ENCODE data around the gene FMR1NB. TPM values are rescaled to one million over a fixed set of nuclear protein-coding genes. Genes with fewer than 3 reads are reported as not detected.
A peak's percentile ranks its signal among the peaks of the same experiment; 100 is the strongest.

Gene FMR1NB
- total RNA-seq, result not detected
- long read RNA-seq, result 0 reads

GRCh38 chrX:147981038-147981752, at the start of gene FMR1NB:
Gene FMR1NB, plus strand, starts transcription at chrX:147981337. Its CDS starts 66 bp downstream, at chrX:147981403.
- intact Hi-C loops (cut with DNase I), result no loop called here
- ATAC-seq (no peak), DNase-seq (no peak)

GRCh38 chrX:147933815-147934214, 47.3 kb upstream of the FMR1NB start:
- DNase-seq (no peak), ATAC-seq (no peak)
- intact Hi-C loops (cut with DNase I), result no loop called here

DNA sequence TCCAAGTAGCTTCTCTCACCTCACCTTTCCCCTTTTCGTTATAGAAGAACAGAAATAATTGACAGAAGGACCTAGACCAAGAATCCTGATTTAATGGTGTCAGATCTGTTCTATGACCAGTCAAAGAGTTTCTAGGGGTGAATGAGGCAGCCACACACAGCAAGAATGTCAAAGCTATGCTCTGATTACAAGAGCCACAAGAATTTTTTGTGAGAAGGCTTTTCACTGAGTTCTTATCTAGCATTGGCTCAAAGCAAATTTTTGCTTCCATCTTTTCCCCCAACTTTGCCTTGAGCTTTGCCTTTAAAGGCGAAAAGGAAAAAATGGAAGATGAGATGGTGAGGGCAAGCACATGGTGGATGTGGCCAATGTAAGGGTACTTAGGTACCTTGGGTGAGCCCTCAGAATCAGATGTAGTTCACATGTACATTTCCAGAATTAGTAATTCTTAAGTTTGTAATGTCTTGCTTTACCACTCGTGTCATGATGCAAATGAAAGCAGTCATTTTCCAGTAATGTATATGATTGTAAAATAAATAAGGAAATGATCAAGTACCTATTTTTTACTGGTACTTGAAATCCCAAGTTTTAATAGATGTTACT, 45.9 kb upstream of the FMR1NB start:
- DNase-seq, result no peak
- no peak for ATAC-seq
- intact Hi-C loops (cut with DNase I), result no loop called here

DNA sequence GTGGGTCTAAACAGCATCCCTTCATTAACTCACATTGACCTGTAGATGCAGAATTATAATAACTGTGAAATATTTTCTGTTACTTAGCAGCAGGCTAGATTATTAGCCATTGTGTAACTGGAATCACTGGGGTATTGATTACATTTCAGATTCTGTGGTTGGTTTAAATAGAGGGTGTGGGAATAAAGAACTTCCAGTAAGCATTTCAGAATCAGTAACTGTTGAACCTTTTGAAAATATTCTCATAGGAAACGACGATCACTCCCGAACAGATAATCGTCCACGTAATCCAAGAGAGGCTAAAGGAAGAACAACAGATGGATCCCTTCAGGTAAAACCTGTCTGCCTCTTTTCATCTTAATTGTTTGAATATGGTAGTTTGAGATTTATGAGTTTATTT, 35.9 kb upstream of the FMR1NB start:
- intact Hi-C loops (cut with DNase I), result no loop called here
- DNase-seq (no peak), ATAC-seq (no peak)

DNA sequence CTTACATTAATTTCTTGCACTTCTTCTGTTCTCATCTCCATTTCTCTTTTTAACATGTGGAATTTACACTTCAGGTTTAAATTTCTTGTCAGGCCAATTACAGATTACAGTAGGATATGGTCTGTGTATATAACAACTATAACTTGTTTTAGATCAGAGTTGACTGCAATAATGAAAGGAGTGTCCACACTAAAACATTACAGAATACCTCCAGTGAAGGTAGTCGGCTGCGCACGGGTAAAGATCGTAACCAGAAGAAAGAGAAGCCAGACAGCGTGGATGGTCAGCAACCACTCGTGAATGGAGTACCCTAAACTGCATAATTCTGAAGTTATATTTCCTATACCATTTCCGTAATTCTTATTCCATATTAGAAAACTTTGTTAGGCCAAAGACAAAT, 32.6 kb upstream of the FMR1NB start:
- DNase-seq (no peak), ATAC-seq (no peak)
- intact Hi-C loops (cut with DNase I), result no loop called here

- DNase-seq (no peak), ATAC-seq (no peak)
- intact Hi-C loops (cut with DNase I), result no loop called here
Observed at GRCh38 chrX:147950352-147950751, 30.8 kb upstream of the FMR1NB start.

DNA sequence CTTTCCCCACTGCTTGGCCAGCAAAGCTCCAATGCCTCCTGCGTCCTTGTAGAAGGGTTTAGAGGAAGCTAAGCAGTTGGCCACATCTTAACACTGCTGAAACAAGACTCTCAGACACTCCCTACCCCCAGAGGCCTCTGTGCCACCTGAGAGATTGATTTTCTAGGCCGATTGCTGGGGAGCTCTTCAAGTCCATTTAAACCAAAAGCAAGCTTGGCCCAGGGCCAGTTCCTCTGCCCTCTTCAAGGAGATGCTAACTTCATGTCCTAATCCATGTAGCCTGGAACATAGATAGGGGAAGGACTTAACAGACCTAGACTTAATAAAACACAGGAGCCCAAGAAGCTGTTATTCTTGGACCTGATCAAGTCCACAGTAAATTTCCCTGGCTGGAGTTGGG, 27.2 kb upstream of the FMR1NB start:
- intact Hi-C loops (cut with DNase I), result no loop called here
- ATAC-seq, result no peak
- peak; percentile 23 for DNase-seq

DNA sequence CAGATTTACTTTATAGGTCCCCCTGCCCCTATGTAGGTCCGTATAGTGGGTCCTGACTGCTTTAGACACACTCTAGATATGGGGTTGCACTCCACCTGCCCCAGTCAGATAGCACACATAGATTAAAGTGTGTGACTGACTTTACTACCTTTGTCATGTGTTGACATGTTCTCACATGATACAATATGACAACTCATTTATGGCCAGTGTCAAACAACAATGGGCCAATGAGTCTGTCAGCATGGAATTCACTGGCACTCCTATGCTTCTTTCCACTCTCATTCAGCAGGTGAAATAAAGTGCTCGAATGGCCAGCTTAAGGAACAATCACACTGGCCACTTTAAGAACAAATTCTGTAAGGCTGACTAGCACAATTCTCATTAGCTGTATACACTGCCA, 23.8 kb upstream of the FMR1NB start:
- no peak for DNase-seq
- no peak for ATAC-seq
- intact Hi-C loops (cut with DNase I), result no loop called here

GRCh38 chrX:147958291-147958690, 22.8 kb upstream of the FMR1NB start:
- intact Hi-C loops (cut with DNase I), result no loop called here
- DNase-seq (no peak), ATAC-seq (no peak)

DNA sequence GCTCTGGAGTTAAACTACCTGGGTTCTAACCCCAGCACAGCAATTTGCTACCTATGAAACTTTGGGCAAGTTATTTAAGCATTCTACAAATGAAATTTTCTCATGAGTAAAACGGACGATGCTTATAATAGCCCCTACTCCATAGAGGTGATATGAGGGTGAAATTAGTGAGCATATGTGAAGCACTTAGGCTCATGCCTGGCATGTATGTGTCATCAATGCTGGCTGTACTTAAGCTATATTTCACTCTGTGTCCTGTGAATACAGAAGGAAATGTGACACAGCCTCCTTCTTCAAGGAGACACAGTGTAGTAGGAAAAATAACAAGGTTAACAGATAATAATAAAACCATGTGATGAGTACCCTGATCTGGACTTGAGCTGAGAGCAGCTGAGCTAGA, 20.4 kb upstream of the FMR1NB start:
- no peak for DNase-seq
- ATAC-seq, result no peak
- intact Hi-C loops (cut with DNase I), result no loop called here

- DNase-seq (no peak), ATAC-seq (no peak)
- intact Hi-C loops (cut with DNase I), result no loop called here
Observed at GRCh38 chrX:147962476-147962875, 18.7 kb upstream of the FMR1NB start.

DNA sequence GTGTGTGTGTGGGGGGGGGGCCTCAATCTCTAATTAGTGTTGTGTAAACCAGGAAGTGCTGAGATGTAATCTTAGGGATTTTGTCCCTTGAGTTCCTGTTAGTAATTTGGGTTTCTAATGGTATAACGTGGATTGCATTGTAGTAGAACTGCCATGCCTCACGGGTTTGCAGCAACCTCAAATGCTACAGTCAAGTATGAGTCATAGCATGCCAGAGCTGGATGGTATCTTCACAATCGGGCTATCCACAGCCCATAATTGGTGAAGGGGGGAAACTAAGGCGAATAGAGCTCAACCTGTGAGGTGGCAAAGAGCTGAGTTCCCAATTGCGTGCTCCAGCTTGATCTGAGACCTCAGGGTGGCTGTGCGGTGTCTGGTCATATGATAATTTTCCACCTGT, 2.2 kb upstream of the FMR1NB start:
- intact Hi-C loops (cut with DNase I), result no loop called here
- ATAC-seq (no peak), DNase-seq (no peak)

DNA sequence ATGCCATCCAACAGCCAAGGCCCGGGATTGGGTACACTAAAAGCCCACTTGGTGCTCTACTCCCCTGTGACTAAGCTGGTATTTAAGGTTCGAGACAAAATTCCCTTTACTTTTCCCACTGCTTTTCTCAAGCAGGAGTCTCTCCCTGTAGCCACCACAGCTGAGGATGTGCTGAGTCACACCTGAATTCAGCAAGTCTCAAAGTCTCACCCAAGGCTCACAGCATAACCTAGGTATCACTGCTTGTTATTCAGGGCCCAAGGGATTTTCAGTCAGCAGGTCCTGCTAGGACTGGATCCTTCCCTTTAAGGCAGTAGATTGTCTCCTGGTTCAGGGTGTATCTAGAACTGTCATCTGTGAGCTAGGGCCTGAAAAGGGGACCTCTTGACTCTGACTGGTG, 39.2 kb downstream of the FMR1NB start:
- DNase-seq (no peak), ATAC-seq (no peak)
- intact Hi-C loops (cut with DNase I), result no loop called here

DNA sequence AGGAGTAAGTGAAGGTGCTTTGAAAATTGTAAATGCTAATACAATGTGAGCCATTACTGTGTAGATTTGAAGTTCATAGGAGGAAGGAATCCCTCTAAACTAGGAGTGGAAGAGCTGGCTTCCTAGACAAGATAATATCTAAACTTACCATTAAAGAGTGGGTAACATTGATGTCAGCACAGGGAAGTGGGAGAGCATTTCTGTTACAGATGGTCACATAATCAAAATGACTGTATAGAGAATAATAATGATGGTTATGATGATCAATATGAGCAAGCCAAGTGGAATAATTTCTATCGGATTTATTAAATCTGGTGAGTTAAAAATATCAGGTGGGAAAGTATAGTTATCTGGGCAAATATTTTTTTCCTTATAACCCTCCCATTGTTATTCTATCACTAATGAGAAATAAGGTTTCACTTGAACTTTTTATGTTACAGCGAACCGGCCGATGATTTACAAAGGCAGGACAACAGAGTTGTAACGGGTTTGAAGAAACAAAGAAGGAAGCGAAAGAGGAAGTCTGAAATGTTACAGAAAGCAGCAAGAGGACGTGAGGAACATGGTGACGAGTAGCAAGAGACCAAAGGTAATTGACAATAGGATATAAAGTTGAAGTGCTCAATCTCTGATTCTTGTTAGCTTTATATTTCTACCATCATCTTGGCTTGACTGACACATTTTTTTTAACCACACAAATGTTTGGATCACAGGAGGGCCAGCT, 43.5 kb downstream of the FMR1NB start:
- no peak for DNase-seq
- intact Hi-C loops (cut with DNase I), result no loop called here
- no peak for ATAC-seq

DNA sequence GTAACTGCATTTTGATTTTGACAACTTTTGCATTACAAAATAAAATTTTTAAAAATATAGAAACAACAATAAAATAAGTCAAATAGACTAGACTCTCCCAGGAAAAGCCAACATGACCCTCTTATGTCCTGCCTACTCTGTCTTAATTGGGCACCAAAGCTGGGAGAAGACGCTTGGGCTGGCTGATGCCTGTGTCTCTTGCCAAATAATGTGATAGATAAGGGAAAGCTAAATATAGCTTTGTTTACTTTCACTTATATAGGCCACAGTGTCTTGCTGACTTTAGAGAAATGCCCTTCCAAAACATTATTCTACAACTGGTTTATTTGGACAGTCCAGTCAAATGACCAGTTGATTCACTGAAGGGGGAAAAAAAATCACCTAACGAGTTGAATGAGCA, 54.2 kb downstream of the FMR1NB start:
- peak; percentile 59 to 92 for ATAC-seq
- intact Hi-C loops (cut with DNase I), result no loop called here
- DNase-seq, result no peak

DNA sequence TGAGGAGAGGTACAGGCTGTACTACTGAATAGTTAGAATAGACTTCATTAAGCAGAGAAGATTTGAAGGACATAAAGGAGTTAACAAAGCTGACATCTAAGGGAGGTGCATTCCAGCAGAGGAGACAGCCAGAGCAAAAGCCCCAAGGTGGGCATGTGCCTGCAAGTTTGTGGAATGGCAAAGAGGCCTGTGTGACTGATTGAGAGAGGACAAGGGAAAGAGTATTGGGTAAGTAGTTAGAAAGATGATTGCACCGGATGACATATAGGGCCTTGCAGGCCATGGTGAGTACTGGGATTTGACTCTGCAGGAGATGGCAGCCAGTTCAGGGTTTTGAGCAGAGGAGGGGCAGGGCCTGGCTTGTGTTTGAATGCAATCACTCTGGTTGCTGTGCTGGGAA, 55.9 kb downstream of the FMR1NB start:
- intact Hi-C loops (cut with DNase I), result no loop called here
- DNase-seq (no peak), ATAC-seq (no peak)

GRCh38 chrX:148043271-148043855, 62.2 kb downstream of the FMR1NB start:
- intact Hi-C loops (cut with DNase I), result loop anchor here in 1 of 2 donors (10.0 kb wide), 1 partner anchor 1431 kb away; no protein-coding TSS in a partner anchor
- no peak for DNase-seq
- peak in 1 of 2 donors; percentile 59 for ATAC-seq

- intact Hi-C loops (cut with DNase I), result loop anchor here in 1 of 2 donors (10.0 kb wide), 1 partner anchor 1428 kb away; no protein-coding TSS in a partner anchor
- ATAC-seq, result peak in 1 of 2 donors; percentile 18
Observed at GRCh38 chrX:148047200-148047599, 66.1 kb downstream of the FMR1NB start.

GRCh38 chrX:148049441-148049840, 68.3 kb downstream of the FMR1NB start:
- DNase-seq (no peak), ATAC-seq (no peak)
- intact Hi-C loops (cut with DNase I), result loop anchor here in 1 of 2 donors (10.0 kb wide), 1 partner anchor 1425 kb away; no protein-coding TSS in a partner anchor

More at GRCh38 chrX:148047200-148047599, 66.1 kb downstream of the FMR1NB start:
- no peak for DNase-seq

DNA sequence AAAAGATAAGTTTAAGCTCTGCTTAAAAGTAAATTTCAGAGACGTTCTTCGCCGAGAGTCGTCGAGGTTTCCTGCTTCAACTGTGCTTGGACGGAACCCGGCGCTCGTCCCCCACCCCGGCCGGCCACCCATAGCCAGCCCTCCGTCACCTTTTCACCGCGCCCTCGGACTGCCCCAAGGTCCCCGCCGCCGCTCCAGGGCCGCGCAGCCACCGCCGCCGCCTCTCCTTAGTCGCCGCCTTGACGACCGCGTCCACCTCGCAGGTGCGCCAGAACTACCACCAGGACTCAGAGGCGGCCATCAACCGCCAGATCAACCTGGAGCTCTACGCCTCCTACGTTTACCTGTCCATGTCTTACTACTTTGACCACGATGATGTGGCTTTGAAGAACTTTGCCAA, 70.8 kb downstream of the FMR1NB start:
- no peak for DNase-seq
- no peak for ATAC-seq
- intact Hi-C loops (cut with DNase I), result loop anchor here in 1 of 2 donors (2.0 kb wide), 1 partner anchor 1233 kb away; no protein-coding TSS in a partner anchor
